ENCODE results near the gene CFDP1. TPM values are rescaled to one million over a fixed set of nuclear protein-coding genes. Genes with fewer than 3 reads are reported as not detected.
A peak's percentile ranks its signal among the peaks of the same experiment; 100 is the strongest.

Gene CFDP1
- total and polyA plus RNA-seq, 12 donors, result 40.6 to 129 (median 61.4) TPM

- Histone ChIP-seq H3K9me3 (replicated peaks in 1 of 3) (no peaks in the 10 kb centered on the region), H3K4me1 (replicated peaks in 1 of 2) (peaks cover 0 to 13% of the 10 kb centered on the region in 2 donors), H3K27ac (no peak overlapping the region), H3K4me3 (no peak overlapping the region), H3K36me3 (replicated peaks in 1 of 2) (no peaks in the 10 kb centered on the region), H3K27me3 (no peaks in the 10 kb centered on the region)
- intact Hi-C loops (cut with DNase I), result loop anchor here (5.0 to 10.0 kb wide), 3 partner anchors 33 to 285 kb away; partner anchors contain the start of gene ADAT1 (in 1 of the 2)
- TF ChIP-seq POLR2A (IDR thresholded peaks at IDR 0.05), result no peak
- TF ChIP-seq CTCF (IDR thresholded peaks at IDR 0.05), result no peak
- WGBS, 4 donors, result 95 to 98% (median 96%) methylated on average over 22 to 47 of the region's 47 CpGs
- no peak for DNase-seq
Measured at GRCh38 chr16:75479421-75479990, 46.2 kb upstream of the CFDP1 start.

GRCh38 chr16:75478480-75479345, 45.4 kb upstream of the CFDP1 start:
- 95 to 97% (median 96%) methylated on average over 57 to 80 of the region's 80 CpGs for WGBS, 4 donors
- DNase-seq, result no peak

GRCh38 chr16:75477680-75478473, 44.6 kb upstream of the CFDP1 start:
- intact Hi-C loops (cut with DNase I), result loop anchor here (5.0 to 10.0 kb wide), 3 partner anchors 34 to 287 kb away; partner anchors contain the start of gene ADAT1 (in 1 of the 2)

More at GRCh38 chr16:75478480-75479345, 45.4 kb upstream of the CFDP1 start:
- H3K4me1 ChIP-seq (replicated peaks in 1 of 2), result peaks cover 0 to 10% of the 10 kb centered on the region in 2 donors
- intact Hi-C loops (cut with DNase I), result loop anchor here (5.0 to 10.0 kb wide), 3 partner anchors 34 to 286 kb away; partner anchors contain the start of gene ADAT1 (in 1 of the 2)
- no peak overlapping the region for H3K4me3 ChIP-seq
- H3K27ac ChIP-seq, result no peak overlapping the region
- H3K27me3 ChIP-seq, result no peaks in the 10 kb centered on the region
- TF ChIP-seq POLR2A (IDR thresholded peaks at IDR 0.05), result no peak
- no peak for TF ChIP-seq CTCF (IDR thresholded peaks at IDR 0.05)
- H3K9me3 ChIP-seq (replicated peaks in 1 of 3), result no peaks in the 10 kb centered on the region
- H3K36me3 ChIP-seq (replicated peaks in 1 of 2), result no peaks in the 10 kb centered on the region

More at GRCh38 chr16:75477680-75478473, 44.6 kb upstream of the CFDP1 start:
- peak in 3 of 7 donors; percentile 57 to 81 (median 67) for DNase-seq
- Histone ChIP-seq H3K36me3 (replicated peaks in 1 of 2) (no peaks in the 10 kb centered on the region), H3K9me3 (replicated peaks in 1 of 3) (no peaks in the 10 kb centered on the region), H3K27me3 (no peaks in the 10 kb centered on the region), H3K4me3 (no peak overlapping the region), H3K4me1 (replicated peaks in 1 of 2) (peaks cover 0 to 10% of the 10 kb centered on the region in 2 donors), H3K27ac (no peak overlapping the region)
- TF ChIP-seq POLR2A (IDR thresholded peaks at IDR 0.05) (no peak), CTCF (IDR thresholded peaks at IDR 0.05) (no peak)
- WGBS, 4 donors, result 47 to 70% (median 61%) methylated on average over 4 of the region's 4 CpGs

Measured in adrenal gland (tissue), 12 donors.